RWPE1 (cell line): ENCODE results near the gene DLGAP1.
"Not testable (repeated sequence)": the region's sequence is repeated elsewhere in the genome, so short reads cannot be mapped to it uniquely, and the experiment has no call there.

Source experiments
- CTCF ChIA-PET: fragments of 350-600 bp; sonication (Branson Sonifier 250); formaldehyde crosslinking; extraction: SDS; loops from one replicate; lab custom pipeline; 2021; lab: Yijun Ruan, JAX
- POLR2A ChIA-PET: fragments of 400-600 bp; formaldehyde crosslinking; extraction: SDS; loops from one replicate; lab custom pipeline; 2020; ENCODE audit warnings: antibody characterized with exemption; ENCODE audit not compliant: low non-redundant PET; lab: Yijun Ruan, JAX
- DNase-seq: peaks from one replicate; pipeline ENCODE4 v3.0.0; 2012; ENCODE audit warnings: low spot score
- H3K27ac ChIP-seq: fragments of 450-650 bp; 2 replicates; pipeline ENCODE4 v1.5.1; 2017
- TF ChIP-seq, protein P1 (sequence below): fragments of 450-650 bp; conservative IDR thresholded peaks from 2 replicates; pipeline ENCODE4 v1.5.1; 2017; ENCODE audit warnings: low read depth, mild to moderate bottlenecking

DLGAP1 gene

DNA sequence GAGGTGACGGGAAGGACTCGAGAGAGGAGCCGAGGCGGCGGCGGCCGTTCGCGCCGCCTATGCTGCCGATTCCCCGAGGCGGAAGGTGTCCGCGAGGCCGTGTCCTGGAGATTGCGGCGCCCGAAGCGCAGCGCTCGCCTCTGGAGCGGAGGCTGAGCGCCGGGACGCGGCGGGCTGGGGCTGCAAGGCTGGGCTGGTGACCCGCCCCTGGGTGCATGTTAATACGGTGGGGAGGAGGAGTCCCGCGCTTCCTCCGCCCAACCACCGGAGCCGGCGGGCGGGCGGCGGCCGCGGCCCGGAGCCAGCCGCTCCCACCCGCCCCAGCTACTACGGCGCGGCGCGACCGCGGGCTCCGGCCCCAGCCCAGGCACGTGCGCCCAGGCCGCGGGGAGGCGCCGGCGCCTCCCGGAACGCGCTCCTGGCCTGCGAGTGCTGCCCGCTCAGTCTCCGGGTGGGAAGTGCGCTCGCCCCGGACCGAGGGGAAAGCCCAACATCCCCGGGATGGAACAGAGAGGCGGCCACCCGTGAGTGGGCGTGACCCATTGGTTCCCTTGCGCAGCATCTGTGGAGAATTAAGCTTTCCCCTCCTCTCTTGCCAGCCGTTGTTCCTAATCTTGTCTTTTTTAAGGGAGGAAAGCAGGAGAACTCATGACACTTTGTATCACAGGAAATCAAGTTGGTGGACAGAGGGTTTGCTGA lies at the start of gene DLGAP1:
TSS of gene DLGAP1 (minus strand) at position 195 of the 699 bp plus-strand sequence.
- H3K27ac ChIP-seq, result no peak within 1 kb of the TSS
- DNase-seq, result no peak
- ChIA-PET CTCF (no interaction called here), POLR2A (no interaction called here)
- TF ChIP-seq, protein P1, sequence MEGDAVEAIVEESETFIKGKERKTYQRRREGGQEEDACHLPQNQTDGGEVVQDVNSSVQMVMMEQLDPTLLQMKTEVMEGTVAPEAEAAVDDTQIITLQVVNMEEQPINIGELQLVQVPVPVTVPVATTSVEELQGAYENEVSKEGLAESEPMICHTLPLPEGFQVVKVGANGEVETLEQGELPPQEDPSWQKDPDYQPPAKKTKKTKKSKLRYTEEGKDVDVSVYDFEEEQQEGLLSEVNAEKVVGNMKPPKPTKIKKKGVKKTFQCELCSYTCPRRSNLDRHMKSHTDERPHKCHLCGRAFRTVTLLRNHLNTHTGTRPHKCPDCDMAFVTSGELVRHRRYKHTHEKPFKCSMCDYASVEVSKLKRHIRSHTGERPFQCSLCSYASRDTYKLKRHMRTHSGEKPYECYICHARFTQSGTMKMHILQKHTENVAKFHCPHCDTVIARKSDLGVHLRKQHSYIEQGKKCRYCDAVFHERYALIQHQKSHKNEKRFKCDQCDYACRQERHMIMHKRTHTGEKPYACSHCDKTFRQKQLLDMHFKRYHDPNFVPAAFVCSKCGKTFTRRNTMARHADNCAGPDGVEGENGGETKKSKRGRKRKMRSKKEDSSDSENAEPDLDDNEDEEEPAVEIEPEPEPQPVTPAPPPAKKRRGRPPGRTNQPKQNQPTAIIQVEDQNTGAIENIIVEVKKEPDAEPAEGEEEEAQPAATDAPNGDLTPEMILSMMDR, result no peak

DNA sequence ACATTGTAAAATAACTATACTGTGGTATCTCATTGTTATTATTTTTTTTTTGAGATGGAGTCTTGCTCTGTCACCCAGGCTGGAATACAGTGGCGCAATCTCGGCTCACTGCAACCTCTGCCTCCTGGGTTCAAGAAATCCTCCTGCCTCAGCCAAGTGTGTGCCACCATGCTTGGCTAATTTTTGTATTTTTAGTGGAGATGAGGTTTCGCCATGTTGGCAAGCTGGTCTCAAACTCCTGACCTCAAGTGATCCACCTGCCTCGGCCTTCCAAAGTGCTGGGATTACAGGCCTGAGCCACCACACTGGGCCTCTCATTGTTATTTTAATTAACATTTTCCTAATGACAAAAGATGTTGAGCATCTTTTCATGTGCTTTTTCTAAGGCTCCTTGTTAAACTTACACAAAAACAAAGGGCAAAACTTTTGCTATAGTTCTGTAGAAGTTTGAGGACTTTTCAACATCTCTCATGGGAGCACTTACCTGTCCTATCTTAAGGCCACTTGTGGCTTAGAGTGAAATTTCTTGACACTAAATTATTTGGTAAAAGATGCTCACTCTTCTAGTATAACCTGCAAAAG lies 39.7 kb upstream of the DLGAP1 start:
- POLR2A ChIA-PET, H3K27ac ChIP-seq, CTCF ChIA-PET, DNase-seq: not testable (repeated sequence)

DNA sequence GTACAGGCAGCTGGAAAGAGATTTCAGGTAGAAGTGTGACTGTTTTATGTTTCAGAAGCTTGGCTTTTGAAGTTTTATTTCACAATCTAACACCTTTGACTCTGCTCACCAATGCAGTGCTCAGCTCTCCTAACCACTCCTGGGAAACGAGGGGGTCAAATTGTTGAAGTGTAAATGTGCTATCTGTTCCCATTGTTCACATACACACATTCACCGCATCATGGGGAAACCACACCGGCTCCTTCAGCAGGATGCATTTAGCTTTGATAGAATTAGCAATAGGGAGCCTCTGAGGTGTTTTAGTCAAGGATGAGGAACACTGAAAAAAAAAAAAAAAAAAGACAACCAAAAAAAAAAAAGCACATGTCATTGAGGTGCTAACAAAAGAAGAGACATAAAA lies 13.4 kb upstream of the DLGAP1 start:
- TF ChIP-seq, protein P1, result no peak
- H3K27ac ChIP-seq, result no peak overlapping the region
- DNase-seq, result no peak
- ChIA-PET CTCF (no interaction called here), POLR2A (no interaction called here)

DNA sequence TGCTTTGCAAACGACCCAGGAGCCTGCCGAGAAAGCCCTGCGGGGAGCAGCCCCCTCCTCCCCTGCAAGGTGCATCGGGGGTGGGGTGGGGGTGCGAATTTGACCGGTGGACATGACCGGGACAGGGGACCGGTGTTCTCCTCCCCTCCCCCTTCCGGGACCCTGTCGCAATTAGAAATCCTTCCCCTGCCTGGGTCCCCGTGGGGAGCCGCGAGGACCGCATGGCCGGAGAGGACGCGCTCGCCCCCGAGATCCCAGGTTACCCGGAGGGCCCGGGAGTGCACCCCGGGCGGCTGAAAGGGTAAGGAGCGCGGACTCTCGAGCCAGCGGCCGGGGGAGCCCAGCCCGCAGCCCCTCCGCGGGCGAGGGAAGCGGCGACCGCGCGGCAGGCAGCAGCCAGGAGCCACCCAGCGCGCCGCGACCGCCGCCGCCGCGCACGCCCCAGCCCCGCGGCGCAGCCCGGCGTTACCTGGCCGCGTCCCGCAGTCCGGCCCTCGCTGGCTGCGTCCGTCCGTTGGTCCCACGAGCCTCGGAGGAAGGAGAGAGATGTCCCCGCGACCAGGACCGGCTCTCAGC lies 482 bp downstream of the DLGAP1 start:
- ChIA-PET POLR2A (no interaction called here), CTCF (no interaction called here)
- TF ChIP-seq, protein P1, result no peak
- no peak overlapping the region for H3K27ac ChIP-seq
- DNase-seq, result no peak

GRCh38 chr18:4453874-4454536 lies 1.1 kb downstream of the DLGAP1 start:
- DNase-seq, result no peak
- TF ChIP-seq, protein P1, result no peak
- CTCF ChIA-PET, result no interaction called here
- H3K27ac ChIP-seq, result no peak overlapping the region
- POLR2A ChIA-PET, result no interaction called here

DNA sequence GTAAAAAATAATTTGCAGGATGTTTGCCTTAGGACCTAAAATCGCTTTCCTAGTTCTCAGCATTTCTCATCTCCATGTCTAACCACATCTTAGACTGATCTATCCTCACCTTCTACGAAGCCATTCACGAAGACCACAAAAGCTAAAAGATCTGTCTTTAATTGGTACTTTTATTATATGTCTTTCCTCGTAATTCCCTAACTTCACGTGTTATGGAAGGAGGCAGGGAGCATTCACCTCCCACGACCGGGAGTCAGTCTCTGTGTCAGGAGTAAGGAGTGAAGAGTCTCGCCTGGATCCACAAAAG lies 1.6 kb downstream of the DLGAP1 start:
- DNase-seq, result no peak
- POLR2A ChIA-PET, result no interaction called here
- TF ChIP-seq, protein P1, result no peak
- CTCF ChIA-PET, result interaction anchor here (0.6 kb wide), 1 partner anchor 174 kb away, joined by 3 read pairs; no protein-coding TSS in a partner anchor
- no peak overlapping the region for H3K27ac ChIP-seq
